Endothelial cell of umbilical vein (primary cell): ENCODE results near the gene OR52N2. TPM values are rescaled to one million over a fixed set of nuclear protein-coding genes. Genes with fewer than 3 reads are reported as not detected.

Experiments
- BruUV-seq: library from RNA; stranded (reverse); fragments of 400-500 nt; replicated peaks from 2 replicates; lab custom pipeline; 2021; lab: Mats Ljungman, UMichigan
- CTCF ChIA-PET: fragments of 300-600, 350-600 bp; sonication (Branson Sonifier 250); formaldehyde crosslinking; loops from one replicate; lab custom pipeline; 2021; ENCODE audit warnings: antibody characterized with exemption, inconsistent platforms; lab: Charles Lee
- POLR2A ChIA-PET: fragments of 300-600, 350-600 bp; sonication (Branson Sonifier 250); formaldehyde crosslinking; loops from one replicate; lab custom pipeline; 2021; ENCODE audit warnings: antibody characterized with exemption, inconsistent platforms; lab: Charles Lee
- DNase-seq: peaks from one replicate; pipeline ENCODE4 v3.0.0-alpha.2; 2011; ENCODE audit warnings: low read depth, low spot score
- FAIRE-seq: peaks from 2 replicates; lab custom pipeline; 2011; peaks lifted over from hg19 to GRCh38; lab: Jason Lieb, UNC
- H2AFZ ChIP-seq: 2 replicates; pipeline ENCODE4 v1.6.0; 2012; ENCODE audit warnings: low read depth, low read length, control low read depth, inconsistent platforms
- H3K27ac ChIP-seq: 2 replicates; pipeline ENCODE4 v1.5.1; 2011; ENCODE audit warnings: low read depth, mild to moderate bottlenecking, control low read depth, low read length, moderate library complexity; ENCODE audit not compliant: insufficient read depth
- H3K27me3 ChIP-seq, 2 experiments: 2 replicates each; pipeline versions ENCODE4 v1.6.0 to v1.6.1; 2011; ENCODE audit warnings: low read length in 2 of 2, mixed read lengths in 1 of 2; ENCODE audit not compliant: control insufficient read depth in 2 of 2, insufficient read depth in 2 of 2
- H3K36me3 ChIP-seq, 2 experiments: 2 replicates in 1 of 2; 3 replicates in 1 of 2; pipeline ENCODE4 v1.5.1; 2011; ENCODE audit warnings: low read length in 2 of 2, mild to moderate bottlenecking in 1 of 2, moderate library complexity in 1 of 2; ENCODE audit not compliant: control insufficient read depth in 2 of 2, insufficient read depth in 2 of 2; ENCODE audit errors: extremely low read depth in 1 of 2
- H3K4me1 ChIP-seq: 3 replicates; pipeline ENCODE4 v1.5.1; 2011; ENCODE audit warnings: mild to moderate bottlenecking, low read length; ENCODE audit not compliant: control insufficient read depth, insufficient read depth; ENCODE audit errors: extremely low read depth
- H3K4me2 ChIP-seq: 2 replicates; pipeline ENCODE4 v1.6.1; 2011; ENCODE audit warnings: low read length, control low read depth, mixed read lengths; ENCODE audit not compliant: insufficient read depth
- H3K4me3 ChIP-seq, 3 experiments: fragments of 200-600 bp in 1 of 3; sonication (generic), shearing (Covaris generic) in 1 of 3; replicated peaks in 1 of 3; 2 replicates each; pipeline ENCODE4 v1.5.1; 2011 to 2016; ENCODE audit warnings: control low read depth in 3 of 3, low read length in 3 of 3, mild to moderate bottlenecking in 2 of 3, inconsistent platforms in 1 of 3, low read depth in 1 of 3, moderate library complexity in 1 of 3; ENCODE audit not compliant: insufficient read depth in 1 of 3
- H3K79me2 ChIP-seq: 2 replicates; pipeline ENCODE4 v1.6.0; 2012; ENCODE audit warnings: low read length, inconsistent platforms; ENCODE audit not compliant: control insufficient read depth, insufficient read depth
- H3K9ac ChIP-seq: replicated peaks from 2 replicates; pipeline ENCODE3; 2011; ENCODE audit warnings: low read length, control low read depth; ENCODE audit not compliant: insufficient read depth; ENCODE audit errors: extremely low read depth
- H3K9me1 ChIP-seq: replicated peaks from 3 replicates; pipeline ENCODE4 v1.6.0; 2011; ENCODE audit warnings: mild to moderate bottlenecking, low read length; ENCODE audit not compliant: control insufficient read depth, insufficient read depth; ENCODE audit errors: extremely low read depth
- H3K9me3 ChIP-seq: replicated peaks from 2 replicates; pipeline ENCODE4 v1.5.1; 2012; ENCODE audit warnings: low read length, inconsistent platforms; ENCODE audit not compliant: control insufficient read depth, insufficient read depth
- H4K20me1 ChIP-seq: replicated peaks from 2 replicates; pipeline ENCODE3; 2011; ENCODE audit warnings: mild to moderate bottlenecking, low read length; ENCODE audit not compliant: control insufficient read depth, insufficient read depth; ENCODE audit errors: extremely low read depth
- EZH2 ChIP-seq: IDR thresholded peaks from 2 replicates; pipeline ENCODE4 v1.6.1; 2012; ENCODE audit warnings: borderline replicate concordance, low read depth, mild to moderate bottlenecking, moderate library complexity, low read length, inconsistent platforms; ENCODE audit not compliant: severe bottlenecking
- JUN ChIP-seq: IDR thresholded peaks from 2 replicates; pipeline ENCODE4 v1.6.1; 2011; ENCODE audit warnings: borderline replicate concordance, low read depth; ENCODE audit not compliant: insufficient read length, insufficient read depth
- MYC ChIP-seq: IDR thresholded peaks from one replicate; pipeline ENCODE4 v1.6.1; 2011; ENCODE audit warnings: mild to moderate bottlenecking, low read depth, low read length
- POLR2A ChIP-seq: IDR thresholded peaks from 2 replicates; pipeline ENCODE4 v1.6.1; 2012; ENCODE audit warnings: low read depth, mild to moderate bottlenecking, control low read depth, low read length
- dilution Hi-C: fragments of 300-500 bp; cut with MboI; formaldehyde crosslinking; loops from one replicate; pipeline ENCODE4 v1.15.0; 2019; ENCODE audit warnings: low sequenced_read_pairs; ENCODE audit not compliant: extremely low pct_ligation_motif_present
- intact Hi-C: fragments of 100-400 bp; cut with micrococcal nuclease; formaldehyde crosslinking; loops from one replicate; pipeline ENCODE4 v1.10.0; 2022
- polyA plus RNA-seq, 4 experiments: library from polyadenylated mRNA; depleted of rRNA in 3 of 4; stranded (reverse) in 3 of 4; unstranded in 1 of 4; fragments of >200 nt; gene quantifications; 2 replicates each; pipeline versions ENCODE4 v1.2.1 to v1.2.3, GENCODE V29; 2011 to 2012; ENCODE audit warnings: missing spikeins in 1 of 4
- total RNA-seq: library from RNA; stranded (reverse); gene quantifications from 2 replicates; pipeline ENCODE4 v1.2.3, GENCODE V29; 2021
- TF ChIP-seq, protein P1 (sequence below), 2 donors: IDR thresholded peaks; 1 replicate in 1 of 2; 2 replicates in 1 of 2; pipeline ENCODE4 v1.5.1; 2011; ENCODE audit warnings: low read length in 2 of 2, mild to moderate bottlenecking in 2 of 2, moderate library complexity in 2 of 2, control low read depth in 1 of 2, inconsistent platforms in 1 of 2, low read depth in 1 of 2; ENCODE audit not compliant: insufficient read depth in 1 of 2; ENCODE audit errors: extremely low read depth in 1 of 2

OR52N2 gene
- total and polyA plus RNA-seq, 2 donors (not counting 3 experiments of a cell fraction or from before 2014, with no cell fraction given), result not detected

DNA sequence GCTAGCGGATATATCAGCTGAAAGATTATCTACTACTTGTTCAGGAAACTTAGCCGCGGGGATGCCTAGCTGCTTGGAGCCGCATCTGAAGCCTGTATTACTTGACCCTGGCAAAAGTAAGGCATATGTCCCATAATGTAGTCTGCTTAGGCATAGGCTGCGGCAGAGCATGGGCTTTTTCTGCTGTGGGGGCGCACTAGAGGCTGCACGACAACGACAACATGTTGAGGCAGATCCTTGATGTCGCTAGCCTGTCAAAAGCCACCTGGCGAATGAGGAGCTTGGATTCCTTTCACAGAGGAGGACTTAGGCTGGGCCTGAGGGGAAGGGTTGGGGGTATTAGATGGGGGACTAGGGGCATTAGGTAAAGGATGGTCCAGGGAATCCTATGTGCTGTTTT is 1.1 kb upstream of the OR52N2 start:
- no peak overlapping the region for H3K27ac ChIP-seq
- H3K9ac ChIP-seq, result no peak overlapping the region
- no peak overlapping the region for H2AFZ ChIP-seq
- dilution Hi-C loops (no loop called here), intact Hi-C loops (no loop called here)
- H3K9me1 ChIP-seq, result no peaks in the 10 kb centered on the region
- no peak for FAIRE-seq
- peaks cover 7% of the 10 kb centered on the region for H3K4me1 ChIP-seq
- ChIA-PET POLR2A (no interaction called here), CTCF (interaction anchor here (1.2 to 2.2 kb wide), 4 partner anchors 84 to 683 kb away, joined by 4 to 35 read pairs (median 6); no protein-coding TSS in a partner anchor)
- H3K79me2 ChIP-seq, result no peaks in the 10 kb centered on the region
- peaks cover 0 to 3% of the 10 kb centered on the region in 2 experiments for H3K27me3 ChIP-seq
- no peak for DNase-seq
- H3K9me3 ChIP-seq, result no peaks in the 10 kb centered on the region
- no peaks in the 10 kb centered on the region for H4K20me1 ChIP-seq
- BruUV-seq, result no TSS peak
- H3K36me3 ChIP-seq, result no peaks in the 10 kb centered on the region
- H3K4me3 ChIP-seq, result no peak overlapping the region
- no peak for TF ChIP-seq EZH2
- TF ChIP-seq, protein P1, sequence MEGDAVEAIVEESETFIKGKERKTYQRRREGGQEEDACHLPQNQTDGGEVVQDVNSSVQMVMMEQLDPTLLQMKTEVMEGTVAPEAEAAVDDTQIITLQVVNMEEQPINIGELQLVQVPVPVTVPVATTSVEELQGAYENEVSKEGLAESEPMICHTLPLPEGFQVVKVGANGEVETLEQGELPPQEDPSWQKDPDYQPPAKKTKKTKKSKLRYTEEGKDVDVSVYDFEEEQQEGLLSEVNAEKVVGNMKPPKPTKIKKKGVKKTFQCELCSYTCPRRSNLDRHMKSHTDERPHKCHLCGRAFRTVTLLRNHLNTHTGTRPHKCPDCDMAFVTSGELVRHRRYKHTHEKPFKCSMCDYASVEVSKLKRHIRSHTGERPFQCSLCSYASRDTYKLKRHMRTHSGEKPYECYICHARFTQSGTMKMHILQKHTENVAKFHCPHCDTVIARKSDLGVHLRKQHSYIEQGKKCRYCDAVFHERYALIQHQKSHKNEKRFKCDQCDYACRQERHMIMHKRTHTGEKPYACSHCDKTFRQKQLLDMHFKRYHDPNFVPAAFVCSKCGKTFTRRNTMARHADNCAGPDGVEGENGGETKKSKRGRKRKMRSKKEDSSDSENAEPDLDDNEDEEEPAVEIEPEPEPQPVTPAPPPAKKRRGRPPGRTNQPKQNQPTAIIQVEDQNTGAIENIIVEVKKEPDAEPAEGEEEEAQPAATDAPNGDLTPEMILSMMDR (IDR thresholded peaks at IDR 0.05; ENCODE audit: extremely low read depth in 1 of 2, insufficient read depth in 1 of 2, low read depth in 1 of 2, low read length in 2 of 2), result no peak
- no peak overlapping the region for H3K4me2 ChIP-seq

DNA sequence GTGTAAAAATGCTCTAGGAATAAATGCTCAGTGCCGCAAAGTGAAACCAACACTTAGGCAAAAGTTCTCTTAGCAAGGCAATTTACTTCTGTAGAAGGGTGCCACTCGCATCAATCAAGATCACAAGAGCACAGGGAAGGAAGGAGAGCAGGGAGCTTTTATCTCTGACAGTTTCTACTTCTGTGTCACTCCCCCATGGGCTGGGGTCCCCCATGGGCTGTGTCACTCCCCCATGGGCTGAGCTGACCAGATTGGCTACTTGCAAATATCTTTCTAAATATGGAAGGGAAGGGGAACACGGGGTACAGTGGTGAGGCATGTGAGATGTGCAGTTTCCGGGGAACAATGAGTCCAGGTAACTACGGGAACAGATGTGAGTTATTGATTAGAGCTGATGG is 397 bp downstream of the OR52N2 start:
- no peaks in the 10 kb centered on the region for H3K36me3 ChIP-seq
- dilution Hi-C loops (no loop called here), intact Hi-C loops (loop anchor here (2.0 kb wide), 4 partner anchors 124 to 1182 kb away; partner anchors contain the start of gene TRIM5)
- H3K4me2 ChIP-seq, result peak overlapping the region; percentile 63
- H3K27me3 ChIP-seq, result peaks cover 0 to 3% of the 10 kb centered on the region in 2 experiments
- no peaks in the 10 kb centered on the region for H3K79me2 ChIP-seq
- no TSS peak for BruUV-seq
- peaks cover 7% of the 10 kb centered on the region for H3K4me1 ChIP-seq
- H4K20me1 ChIP-seq, result no peaks in the 10 kb centered on the region
- H3K4me3 ChIP-seq, result peak overlapping the region in 2 of 3 experiments; percentile 22 to 50
- TF ChIP-seq MYC (no peak), POLR2A (no peak), JUN (no peak), EZH2 (no peak)
- ChIA-PET POLR2A (no interaction called here), CTCF (interaction anchor here (0.8 to 2.9 kb wide), 10 partner anchors 10 to 1172 kb away, joined by 3 to 38 read pairs (median 5); partner anchors contain the start of genes OR51D1 and TRIM5)
- H3K9me3 ChIP-seq, result no peaks in the 10 kb centered on the region
- peak overlapping the region; percentile 89 for H2AFZ ChIP-seq
- no peak overlapping the region for H3K9ac ChIP-seq
- no peak overlapping the region for H3K27ac ChIP-seq
- FAIRE-seq (no peak), DNase-seq (peak; percentile 4)
- H3K9me1 ChIP-seq, result no peaks in the 10 kb centered on the region
